Glutamatergic neuron (in vitro differentiated cells): ENCODE results near the gene AMOTL2. TPM values are rescaled to one million over a fixed set of nuclear protein-coding genes. Genes with fewer than 3 reads are reported as not detected.
A peak's percentile ranks its signal among the peaks of the same experiment; 100 is the strongest.

Experiments used
- DNase-seq: peaks from one replicate; pipeline ENCODE4 v3.0.0; 2022
- H3K27ac Mint-ChIP-seq: one replicate; pipeline ENCODE4 v1.8.0; 2020; ENCODE audit warnings: mild to moderate bottlenecking, mixed read lengths, inconsistent platforms; ENCODE audit not compliant: unreplicated experiment
- H3K27me3 Mint-ChIP-seq: one replicate; pipeline ENCODE4 v1.8.0; 2020; ENCODE audit warnings: mild to moderate bottlenecking, moderate library complexity, mixed read lengths, inconsistent platforms; ENCODE audit not compliant: unreplicated experiment
- H3K36me3 Mint-ChIP-seq: one replicate; pipeline ENCODE4 v1.8.0; 2020; ENCODE audit warnings: mild to moderate bottlenecking, mixed read lengths, inconsistent platforms; ENCODE audit not compliant: unreplicated experiment
- H3K4me1 Mint-ChIP-seq: one replicate; pipeline ENCODE4 v1.8.0; 2020; ENCODE audit warnings: mild to moderate bottlenecking, low read depth, mixed read lengths, inconsistent platforms; ENCODE audit not compliant: unreplicated experiment
- H3K4me3 Mint-ChIP-seq: one replicate; pipeline ENCODE4 v1.8.0; 2020; ENCODE audit warnings: mild to moderate bottlenecking, mixed read lengths, inconsistent platforms; ENCODE audit not compliant: unreplicated experiment
- H3K9me3 Mint-ChIP-seq: one replicate; pipeline ENCODE4 v1.8.0; 2020; ENCODE audit warnings: mild to moderate bottlenecking, moderate library complexity, mixed read lengths, inconsistent platforms; ENCODE audit not compliant: unreplicated experiment
- CTCF ChIP-seq: fragments of 200-600 bp; sonication (generic); IDR thresholded peaks from one replicate; pipeline ENCODE4 v1.5.0; 2021; ENCODE audit not compliant: partially characterized antibody, unreplicated experiment
- microRNA-seq: library from miRNA; unstranded; fragments of <30 nt; microRNA quantifications from one replicate; pipeline ENCODE4, GENCODE V29; 2020; ENCODE audit not compliant: unreplicated experiment
- total RNA-seq: library from RNA; stranded (reverse); fragmentation: NEBNext Ultra II Directional; extraction: Animal tissue kit (Norgen Biotek cat#: 25700); gene quantifications from one replicate; pipeline ENCODE4 v1.2.1, GENCODE V29; 2021; ENCODE audit not compliant: unreplicated experiment

Gene AMOTL2
- total RNA-seq, 1 donor from 2014 or later, result 38.1 TPM

GRCh38 chr3:134309987-134310700 lies 64.1 kb downstream of the AMOTL2 start:
- peaks cover 2% of the 10 kb centered on the region for H3K9me3 Mint-ChIP-seq
- TF ChIP-seq CTCF, result no peak
- no peaks in the 10 kb centered on the region for H3K4me1 Mint-ChIP-seq
- H3K36me3 Mint-ChIP-seq, result no peaks in the 10 kb centered on the region
- H3K4me3 Mint-ChIP-seq, result no peak overlapping the region
- H3K27me3 Mint-ChIP-seq, result peaks cover 7% of the 10 kb centered on the region
- no peak for DNase-seq
- no peak overlapping the region for H3K27ac Mint-ChIP-seq

GRCh38 chr3:134308350-134308891 lies 65.8 kb downstream of the AMOTL2 start:
- Mint-ChIP-seq H3K27me3 (no peaks in the 10 kb centered on the region), H3K36me3 (no peaks in the 10 kb centered on the region), H3K27ac (no peak overlapping the region), H3K4me1 (no peaks in the 10 kb centered on the region), H3K4me3 (no peak overlapping the region), H3K9me3 (peaks cover 2% of the 10 kb centered on the region)
- DNase-seq, result peak; percentile 83
- TF ChIP-seq CTCF, result peak; percentile 99

GRCh38 chr3:134307425-134307824 lies 66.8 kb downstream of the AMOTL2 start:
- TF ChIP-seq CTCF, result no peak
- H3K27ac Mint-ChIP-seq, result no peak overlapping the region
- no peaks in the 10 kb centered on the region for H3K36me3 Mint-ChIP-seq
- no peak overlapping the region for H3K4me3 Mint-ChIP-seq
- peaks cover 2% of the 10 kb centered on the region for H3K9me3 Mint-ChIP-seq
- no peaks in the 10 kb centered on the region for H3K27me3 Mint-ChIP-seq
- no peak for DNase-seq
- no peaks in the 10 kb centered on the region for H3K4me1 Mint-ChIP-seq

GRCh38 chr3:134306320-134306719 lies 67.9 kb downstream of the AMOTL2 start:
- DNase-seq, result no peak
- Mint-ChIP-seq H3K9me3 (peaks cover 2% of the 10 kb centered on the region), H3K36me3 (no peaks in the 10 kb centered on the region), H3K4me1 (no peaks in the 10 kb centered on the region), H3K27me3 (no peaks in the 10 kb centered on the region), H3K27ac (no peak overlapping the region), H3K4me3 (no peak overlapping the region)
- TF ChIP-seq CTCF, result no peak

Small RNA genes lying within 50 kb of the gene (microRNA-seq; reads per million reads assigned to microRNA genes)
- gene MIR6827, result 1.2 reads per million

Other genes with a start within 250 kb of the AMOTL2 start
- 33.6 TPM for gene RYK, start 123.6 kb downstream of the AMOTL2 start, total RNA-seq
- gene ANAPC13, start 111.5 kb upstream of the AMOTL2 start, total RNA-seq, result 70.0 TPM
- gene CEP63, start 111.6 kb upstream of the AMOTL2 start, total RNA-seq, result 37.8 TPM